C4-2B (cell line): ENCODE data around the gene TECPR1.

ENCODE experiments used
- H3K27ac ChIP-seq: fragments of 450-650 bp; 2 replicates; pipeline ENCODE4 v1.5.1; 2017
- ZFX ChIP-seq: fragments of 450-650 bp; IDR thresholded peaks from 2 replicates; pipeline ENCODE4 v1.6.1; 2017
- TF ChIP-seq, protein P1 (sequence below): fragments of 450-650 bp; conservative IDR thresholded peaks from 2 replicates; pipeline ENCODE4 v1.5.1; 2017; ENCODE audit warnings: mild to moderate bottlenecking

The TECPR1 gene

GRCh38 chr7:98212532-98213041, 39.4 kb downstream of the TECPR1 start:
- peak overlapping the region; percentile 97 for H3K27ac ChIP-seq
- TF ChIP-seq, protein P1, sequence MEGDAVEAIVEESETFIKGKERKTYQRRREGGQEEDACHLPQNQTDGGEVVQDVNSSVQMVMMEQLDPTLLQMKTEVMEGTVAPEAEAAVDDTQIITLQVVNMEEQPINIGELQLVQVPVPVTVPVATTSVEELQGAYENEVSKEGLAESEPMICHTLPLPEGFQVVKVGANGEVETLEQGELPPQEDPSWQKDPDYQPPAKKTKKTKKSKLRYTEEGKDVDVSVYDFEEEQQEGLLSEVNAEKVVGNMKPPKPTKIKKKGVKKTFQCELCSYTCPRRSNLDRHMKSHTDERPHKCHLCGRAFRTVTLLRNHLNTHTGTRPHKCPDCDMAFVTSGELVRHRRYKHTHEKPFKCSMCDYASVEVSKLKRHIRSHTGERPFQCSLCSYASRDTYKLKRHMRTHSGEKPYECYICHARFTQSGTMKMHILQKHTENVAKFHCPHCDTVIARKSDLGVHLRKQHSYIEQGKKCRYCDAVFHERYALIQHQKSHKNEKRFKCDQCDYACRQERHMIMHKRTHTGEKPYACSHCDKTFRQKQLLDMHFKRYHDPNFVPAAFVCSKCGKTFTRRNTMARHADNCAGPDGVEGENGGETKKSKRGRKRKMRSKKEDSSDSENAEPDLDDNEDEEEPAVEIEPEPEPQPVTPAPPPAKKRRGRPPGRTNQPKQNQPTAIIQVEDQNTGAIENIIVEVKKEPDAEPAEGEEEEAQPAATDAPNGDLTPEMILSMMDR = no peak
- no peak for TF ChIP-seq ZFX

DNA sequence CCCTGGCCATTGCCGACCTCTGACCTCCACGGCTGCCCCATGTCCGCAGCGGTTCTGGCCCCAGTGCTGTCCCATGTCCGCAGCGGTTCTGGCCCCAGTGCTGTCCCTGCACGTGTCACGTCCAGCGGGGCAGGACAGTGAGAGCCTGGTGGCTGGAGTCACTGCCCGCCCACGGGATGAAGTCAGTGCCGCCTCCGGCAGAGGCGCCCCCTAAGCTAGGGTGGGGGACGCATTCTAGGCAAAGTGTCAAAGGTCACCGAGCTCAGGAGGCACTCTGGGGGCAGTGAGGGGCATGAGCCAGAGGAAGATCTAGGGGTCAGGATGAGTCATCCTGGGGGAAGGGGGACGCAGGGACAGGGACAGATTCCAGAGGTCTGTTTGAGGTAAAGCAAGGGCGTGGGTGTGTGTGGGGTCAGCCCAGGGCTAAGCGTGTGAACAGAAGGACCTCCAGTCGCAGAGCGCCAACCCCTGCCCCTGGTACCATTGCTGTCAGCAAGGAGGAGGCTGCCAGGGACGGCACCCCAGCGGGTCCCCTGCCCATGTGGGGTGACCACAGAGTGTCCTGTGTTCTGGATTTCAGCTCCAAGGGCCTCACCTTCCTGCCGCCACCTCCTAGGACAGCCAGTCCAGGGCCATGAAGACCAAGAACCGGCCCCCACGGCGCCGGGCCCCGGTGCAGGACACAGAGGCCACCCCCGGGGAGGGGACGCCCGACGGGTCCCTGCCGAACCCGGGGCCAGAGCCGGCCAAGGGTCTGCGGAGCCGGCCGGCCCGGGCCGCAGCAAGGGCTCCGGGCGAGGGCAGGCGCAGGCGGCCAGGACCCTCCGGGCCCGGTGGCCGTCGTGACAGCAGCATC, 40.1 kb downstream of the TECPR1 start:
- TF ChIP-seq, protein P1 = no peak
- no peak for TF ChIP-seq ZFX
- peak overlapping the region; percentile 97 for H3K27ac ChIP-seq

DNA sequence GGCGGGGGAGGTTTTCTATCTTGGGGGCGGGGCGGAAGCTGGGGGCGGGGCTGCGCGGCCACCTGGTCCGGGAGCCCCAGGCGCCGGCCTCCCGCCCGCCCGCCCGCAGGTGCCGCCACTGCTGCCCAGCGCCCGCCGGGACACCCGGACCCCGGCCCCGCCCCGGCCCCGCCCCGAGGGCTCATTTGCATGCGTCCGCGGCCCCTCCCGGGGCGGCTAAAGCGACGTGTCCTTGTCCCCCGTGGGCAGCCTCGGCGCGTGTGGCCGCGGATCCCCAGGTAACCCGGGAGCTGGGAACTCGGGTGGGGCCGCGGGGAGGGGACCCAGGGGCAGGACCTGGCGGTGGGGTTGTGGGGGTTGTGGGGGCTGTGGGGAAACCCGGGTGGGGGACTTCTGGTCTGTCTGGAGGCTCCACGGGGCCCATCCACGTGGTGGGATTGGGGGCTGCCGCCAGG, 40.8 kb downstream of the TECPR1 start, which contains the start of gene BHLHA15:
TSS of gene BHLHA15 (plus strand) at position 219 of the 455 bp plus-strand sequence. CDS start 871 bp downstream, outside the sequence.
- peak within 1 kb of the TSS; percentile 97 for H3K27ac ChIP-seq
- TF ChIP-seq, protein P1 = no peak
- TF ChIP-seq ZFX = no peak

DNA sequence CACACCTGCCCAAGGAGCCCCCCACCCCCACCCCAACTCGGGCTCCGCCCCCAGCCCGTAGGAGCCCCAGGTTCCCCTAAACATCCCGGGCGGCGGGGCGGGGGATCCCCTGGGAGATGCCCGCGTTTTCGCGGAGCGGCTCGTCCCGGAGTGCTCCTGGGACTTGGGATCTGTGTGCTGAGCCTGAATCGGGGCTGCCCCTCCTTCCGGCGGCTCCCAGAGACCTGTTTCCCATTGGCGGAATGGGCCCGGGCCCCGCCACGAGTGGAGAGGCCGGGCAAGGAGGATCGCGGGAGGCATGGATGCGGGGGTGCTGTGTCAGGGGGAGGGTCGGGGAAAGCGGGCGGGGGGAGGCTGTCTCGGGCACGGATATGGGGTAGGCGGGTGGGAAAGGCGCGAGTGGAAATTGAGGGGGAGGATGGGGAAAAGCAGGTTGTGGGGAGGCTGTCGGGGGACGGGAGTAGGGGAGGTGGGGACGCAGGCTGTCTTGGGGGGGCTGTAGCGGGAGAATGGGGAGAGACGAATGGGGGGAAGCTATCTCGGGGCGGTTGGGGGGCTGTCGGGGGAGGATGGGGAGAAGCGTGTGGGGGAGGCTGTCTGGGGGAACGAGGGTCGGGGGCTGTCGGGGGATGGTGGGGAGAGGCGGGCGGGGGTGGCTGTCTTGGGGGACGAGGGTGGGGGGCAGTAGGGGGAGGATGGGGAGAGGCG, 41.4 kb downstream of the TECPR1 start:
- TF ChIP-seq ZFX = no peak
- TF ChIP-seq, protein P1 = no peak
- H3K27ac ChIP-seq = no peak overlapping the region

DNA sequence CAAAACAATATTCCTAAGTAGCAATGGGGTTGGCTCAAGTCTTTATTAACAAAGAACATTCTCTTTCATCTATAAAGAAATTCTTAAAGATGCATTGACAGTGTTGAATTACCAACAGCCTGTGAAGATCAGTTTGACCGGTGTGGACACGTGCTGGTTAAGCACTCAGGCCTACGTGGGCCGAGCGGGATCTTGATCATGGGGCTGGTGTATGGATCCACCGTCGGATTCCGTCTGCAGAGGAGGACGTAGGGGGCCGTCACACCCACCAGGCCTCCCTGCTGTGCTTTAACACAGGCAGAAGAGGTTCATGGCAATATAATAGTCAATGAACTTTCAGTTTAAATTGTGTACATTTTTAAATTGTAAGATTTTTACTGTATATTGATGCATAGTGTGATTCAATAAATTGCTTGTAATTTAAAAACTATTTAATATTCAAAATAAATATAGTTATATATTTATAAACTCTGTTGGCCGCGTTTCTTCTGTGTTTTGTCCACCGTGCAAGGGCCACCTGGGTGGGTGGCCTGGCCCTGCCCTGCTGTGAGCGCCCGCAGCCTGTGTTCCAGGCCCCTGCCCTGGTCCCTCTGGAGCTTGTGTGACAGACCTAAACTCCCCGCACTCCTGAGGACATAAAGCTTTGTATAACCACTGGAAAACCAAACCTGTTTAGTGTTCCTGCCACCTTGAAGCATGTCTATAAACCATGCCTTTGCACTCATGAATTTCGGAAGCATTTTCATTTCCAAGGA, 42.7 kb downstream of the TECPR1 start:
- TF ChIP-seq, protein P1 = no peak
- TF ChIP-seq ZFX = no peak
- no peak overlapping the region for H3K27ac ChIP-seq

DNA sequence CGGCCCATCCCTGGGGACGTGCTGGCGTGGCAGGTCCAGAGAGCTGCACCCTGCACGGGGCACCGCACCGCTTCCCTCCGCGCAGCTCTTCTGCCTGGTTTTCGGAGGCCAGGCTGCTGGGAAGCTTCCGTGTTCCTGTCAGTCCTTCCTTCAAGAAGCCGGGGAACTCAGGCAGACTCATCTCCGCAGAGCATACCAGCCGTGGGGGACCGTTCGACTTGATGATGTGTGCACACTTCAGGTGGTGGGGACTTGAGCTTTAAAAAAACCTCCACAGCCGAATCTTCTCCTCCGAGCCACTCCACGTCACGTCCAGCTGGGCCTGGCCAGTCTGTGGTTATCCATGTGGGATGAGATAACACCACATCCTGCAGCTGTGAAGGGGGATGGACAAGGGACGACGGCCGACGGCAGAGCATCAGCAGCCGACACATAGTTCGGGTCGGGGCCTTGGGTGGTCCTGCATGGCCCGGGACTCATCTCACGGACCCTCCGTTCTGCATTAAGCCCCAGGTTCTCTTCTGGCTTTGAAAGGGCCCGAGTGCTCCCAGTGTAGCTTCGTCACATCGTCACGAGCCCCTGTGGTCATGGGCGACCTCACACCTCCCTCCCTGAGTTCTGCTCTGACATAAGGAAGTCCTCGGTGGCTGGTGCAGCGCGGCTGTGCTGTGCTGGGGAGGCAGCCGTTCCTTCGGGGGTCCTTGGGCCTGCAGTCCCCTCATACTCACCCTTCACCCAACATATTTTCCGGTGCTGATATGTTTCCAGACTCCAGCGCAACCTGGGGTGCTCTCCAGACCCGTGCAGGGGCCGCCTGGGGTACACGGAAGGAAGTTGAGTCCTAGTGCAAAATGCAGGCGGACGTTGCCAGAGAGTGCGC, 45.3 kb downstream of the TECPR1 start:
- TF ChIP-seq ZFX = no peak
- TF ChIP-seq, protein P1 = no peak
- no peak overlapping the region for H3K27ac ChIP-seq
